Stimulated activated naive CD8-positive, alpha-beta T cell treated with anti-CD3 and anti-CD28 coated beads, Interleukin-15, Interleukin-2, amounts not matched to agents 100 ng/mL and 50 ng/mL, for 24 hours (primary cell): ENCODE data around the gene OTX1.
"Not testable (repeated sequence)": the region's sequence is repeated elsewhere in the genome, so short reads cannot be mapped to it uniquely, and the experiment has no call there.

Source experiments
- H3K27ac Mint-ChIP-seq: one replicate; pipeline ENCODE4 v1.8.0; 2021; ENCODE audit warnings: mild to moderate bottlenecking, mixed read lengths
- H3K27me3 Mint-ChIP-seq: one replicate; pipeline ENCODE4 v1.8.0; 2021; ENCODE audit warnings: mixed read lengths
- H3K36me3 Mint-ChIP-seq: one replicate; pipeline ENCODE4 v1.8.0; 2021; ENCODE audit warnings: low read depth, mixed read lengths
- H3K4me1 Mint-ChIP-seq: one replicate; pipeline ENCODE4 v1.8.0; 2021; ENCODE audit warnings: low read depth, mixed read lengths
- H3K4me3 Mint-ChIP-seq: one replicate; pipeline ENCODE4 v1.8.0; 2021; ENCODE audit warnings: mild to moderate bottlenecking, mixed read lengths
- H3K9me3 Mint-ChIP-seq: one replicate; pipeline ENCODE4 v1.8.0; 2021; ENCODE audit warnings: mixed read lengths

The OTX1 gene

GRCh38 chr2:63064197-63064596 lies 13.6 kb downstream of the OTX1 start:
- H3K4me1 Mint-ChIP-seq: peaks cover 5% of the 10 kb centered on the region
- H3K4me3 Mint-ChIP-seq: no peak overlapping the region
- H3K9me3 Mint-ChIP-seq: peaks cover 4% of the 10 kb centered on the region
- H3K27me3 Mint-ChIP-seq: peaks cover 76% of the 10 kb centered on the region
- no peak overlapping the region for H3K27ac Mint-ChIP-seq
- H3K36me3 Mint-ChIP-seq: peaks cover 4% of the 10 kb centered on the region

- peaks cover 4% of the 10 kb centered on the region for H3K36me3 Mint-ChIP-seq
- no peak overlapping the region for H3K4me3 Mint-ChIP-seq
- H3K27ac Mint-ChIP-seq: no peak overlapping the region
- peaks cover 76% of the 10 kb centered on the region for H3K27me3 Mint-ChIP-seq
- peaks cover 5% of the 10 kb centered on the region for H3K4me1 Mint-ChIP-seq
- H3K9me3 Mint-ChIP-seq: peaks cover 4% of the 10 kb centered on the region
These were observed 14.0 kb downstream of the OTX1 start for GRCh38 chr2:63064661-63065060.

GRCh38 chr2:63066265-63066664 lies 15.6 kb downstream of the OTX1 start:
- H3K4me3 Mint-ChIP-seq: no peak overlapping the region
- H3K36me3 Mint-ChIP-seq: no peaks in the 10 kb centered on the region
- H3K27ac Mint-ChIP-seq: no peak overlapping the region
- no peaks in the 10 kb centered on the region for H3K4me1 Mint-ChIP-seq
- peaks cover 61% of the 10 kb centered on the region for H3K27me3 Mint-ChIP-seq
- no peaks in the 10 kb centered on the region for H3K9me3 Mint-ChIP-seq

- Mint-ChIP-seq H3K9me3 (no peaks in the 10 kb centered on the region), H3K27ac (no peak overlapping the region), H3K4me1 (no peaks in the 10 kb centered on the region), H3K4me3 (no peak overlapping the region), H3K27me3 (peaks cover 57% of the 10 kb centered on the region), H3K36me3 (no peaks in the 10 kb centered on the region)
These were observed 16.2 kb downstream of the OTX1 start for GRCh38 chr2:63066838-63067237.

GRCh38 chr2:63071664-63072063 lies 21.0 kb downstream of the OTX1 start:
- no peak overlapping the region for H3K27ac Mint-ChIP-seq
- H3K4me3 Mint-ChIP-seq: no peak overlapping the region
- H3K4me1 Mint-ChIP-seq: no peaks in the 10 kb centered on the region
- H3K27me3 Mint-ChIP-seq: peaks cover 30% of the 10 kb centered on the region
- no peaks in the 10 kb centered on the region for H3K36me3 Mint-ChIP-seq
- H3K9me3 Mint-ChIP-seq: no peaks in the 10 kb centered on the region

- no peaks in the 10 kb centered on the region for H3K4me1 Mint-ChIP-seq
- H3K9me3 Mint-ChIP-seq: no peaks in the 10 kb centered on the region
- no peak overlapping the region for H3K4me3 Mint-ChIP-seq
- peaks cover 27% of the 10 kb centered on the region for H3K27me3 Mint-ChIP-seq
- no peaks in the 10 kb centered on the region for H3K36me3 Mint-ChIP-seq
- H3K27ac Mint-ChIP-seq: no peak overlapping the region
These were observed 23.4 kb downstream of the OTX1 start for GRCh38 chr2:63073994-63074393.

GRCh38 chr2:63074399-63074798 lies 23.8 kb downstream of the OTX1 start:
- H3K9me3 Mint-ChIP-seq, H3K36me3 Mint-ChIP-seq, H3K4me3 Mint-ChIP-seq, H3K4me1 Mint-ChIP-seq, H3K27ac Mint-ChIP-seq: not testable (repeated sequence)
- peaks cover 27% of the 10 kb centered on the region for H3K27me3 Mint-ChIP-seq

GRCh38 chr2:63078852-63079606 lies 28.4 kb downstream of the OTX1 start:
- no peaks in the 10 kb centered on the region for H3K9me3 Mint-ChIP-seq
- H3K4me1 Mint-ChIP-seq: no peaks in the 10 kb centered on the region
- H3K27ac Mint-ChIP-seq: no peak overlapping the region
- H3K4me3 Mint-ChIP-seq: no peak overlapping the region
- H3K36me3 Mint-ChIP-seq: no peaks in the 10 kb centered on the region
- H3K27me3 Mint-ChIP-seq: peaks cover 27% of the 10 kb centered on the region

- Mint-ChIP-seq H3K4me3 (no peak overlapping the region), H3K36me3 (no peaks in the 10 kb centered on the region), H3K27me3 (peaks cover 35% of the 10 kb centered on the region), H3K9me3 (no peaks in the 10 kb centered on the region), H3K27ac (no peak overlapping the region), H3K4me1 (no peaks in the 10 kb centered on the region)
These were observed 30.8 kb downstream of the OTX1 start for GRCh38 chr2:63081404-63081803.

GRCh38 chr2:63086687-63087086 lies 36.1 kb downstream of the OTX1 start:
- no peak overlapping the region for H3K27ac Mint-ChIP-seq
- no peaks in the 10 kb centered on the region for H3K36me3 Mint-ChIP-seq
- H3K27me3 Mint-ChIP-seq: peaks cover 22% of the 10 kb centered on the region
- no peaks in the 10 kb centered on the region for H3K4me1 Mint-ChIP-seq
- H3K9me3 Mint-ChIP-seq: peaks cover 4% of the 10 kb centered on the region
- H3K4me3 Mint-ChIP-seq: no peak overlapping the region

GRCh38 chr2:63092401-63092800 lies 41.8 kb downstream of the OTX1 start:
- Mint-ChIP-seq H3K4me3 (no peak overlapping the region), H3K36me3 (no peaks in the 10 kb centered on the region), H3K9me3 (peaks cover 4% of the 10 kb centered on the region), H3K27ac (no peak overlapping the region), H3K27me3 (peaks cover 8% of the 10 kb centered on the region), H3K4me1 (no peaks in the 10 kb centered on the region)

- H3K36me3 Mint-ChIP-seq: no peaks in the 10 kb centered on the region
These were observed 42.2 kb downstream of the OTX1 start for GRCh38 chr2:63092857-63093256.

GRCh38 chr2:63093502-63093901 lies 42.9 kb downstream of the OTX1 start:
- Mint-ChIP-seq H3K36me3 (no peaks in the 10 kb centered on the region), H3K27me3 (peaks cover 8% of the 10 kb centered on the region), H3K4me3 (no peak overlapping the region), H3K9me3 (peaks cover 4% of the 10 kb centered on the region), H3K4me1 (no peaks in the 10 kb centered on the region), H3K27ac (no peak overlapping the region)

More at GRCh38 chr2:63092857-63093256, 42.2 kb downstream of the OTX1 start:
- peaks cover 8% of the 10 kb centered on the region for H3K27me3 Mint-ChIP-seq
- no peaks in the 10 kb centered on the region for H3K4me1 Mint-ChIP-seq
- H3K27ac Mint-ChIP-seq: no peak overlapping the region
- no peak overlapping the region for H3K4me3 Mint-ChIP-seq
- peaks cover 4% of the 10 kb centered on the region for H3K9me3 Mint-ChIP-seq

GRCh38 chr2:63096491-63096890 lies 45.9 kb downstream of the OTX1 start:
- no peak overlapping the region for H3K27ac Mint-ChIP-seq
- H3K27me3 Mint-ChIP-seq: peaks cover 14% of the 10 kb centered on the region
- H3K4me3 Mint-ChIP-seq: no peak overlapping the region
- no peaks in the 10 kb centered on the region for H3K36me3 Mint-ChIP-seq
- H3K4me1 Mint-ChIP-seq: no peaks in the 10 kb centered on the region
- no peaks in the 10 kb centered on the region for H3K9me3 Mint-ChIP-seq

- no peak overlapping the region for H3K27ac Mint-ChIP-seq
These were observed 48.4 kb downstream of the OTX1 start for GRCh38 chr2:63099032-63099431.

GRCh38 chr2:63101954-63102353 lies 51.3 kb downstream of the OTX1 start:
- Mint-ChIP-seq H3K4me1 (no peaks in the 10 kb centered on the region), H3K4me3 (no peak overlapping the region)

More at GRCh38 chr2:63099032-63099431, 48.4 kb downstream of the OTX1 start:
- H3K4me1 Mint-ChIP-seq: no peaks in the 10 kb centered on the region
- H3K27me3 Mint-ChIP-seq: peaks cover 9% of the 10 kb centered on the region
- H3K9me3 Mint-ChIP-seq: peaks cover 7% of the 10 kb centered on the region
- H3K4me3 Mint-ChIP-seq: no peak overlapping the region
- no peaks in the 10 kb centered on the region for H3K36me3 Mint-ChIP-seq

More at GRCh38 chr2:63101954-63102353, 51.3 kb downstream of the OTX1 start:
- Mint-ChIP-seq H3K27me3 (peaks cover 6% of the 10 kb centered on the region), H3K9me3 (peaks cover 20% of the 10 kb centered on the region), H3K36me3 (peaks cover 5% of the 10 kb centered on the region), H3K27ac (no peak overlapping the region)
